Gastroesophageal sphincter (tissue), 4 donors: ENCODE measurements around the gene KCNK2. TPM values are rescaled to one million over a fixed set of nuclear protein-coding genes. Genes with fewer than 3 reads are reported as not detected.
A peak's percentile ranks its signal among the peaks of the same experiment; 100 is the strongest.

Experiments used
- ATAC-seq: fragments of 150-250 bp; one replicate; pipeline ENCODE4 v1.9.1; 2016; ENCODE audit warnings: mild to moderate bottlenecking, moderate library complexity
- H3K27ac ChIP-seq, 4 donors: fragments of 200-600 bp; sonication (generic) in 3 of 4; 1 replicate in 3 of 4; 2 replicates in 1 of 4; pipeline ENCODE4 v1.5.1; 2016 to 2019
- H3K27me3 ChIP-seq: fragments of 200-600 bp; sonication (generic); one replicate; pipeline ENCODE4 v1.5.1; 2019
- H3K36me3 ChIP-seq, 2 donors: fragments of 200-600 bp; sonication (generic); one replicate each; pipeline ENCODE4 v1.5.1; 2019; ENCODE audit warnings: control low read depth in 1 of 2
- H3K4me1 ChIP-seq, 3 donors: fragments of 200-600 bp; sonication (generic); 1 replicate in 2 of 3; 2 replicates in 1 of 3; pipeline ENCODE4 v1.5.1; 2016 to 2019; ENCODE audit warnings: control low read depth in 2 of 3
- H3K4me3 ChIP-seq, 2 donors: fragments of 200-600 bp; sonication (generic); one replicate each; pipeline ENCODE4 v1.5.1; 2019; ENCODE audit warnings: mild to moderate bottlenecking in 1 of 2, moderate library complexity in 1 of 2
- H3K9me3 ChIP-seq, 3 donors: fragments of 200-600 bp; sonication (generic); one replicate each; pipeline ENCODE4 v1.5.1; 2017 to 2019; ENCODE audit warnings: control low read depth in 2 of 3
- CTCF ChIP-seq, 4 experiments: fragments of 200-600 bp in 2 of 4; fragments of 450-650 bp in 2 of 4; sonication (generic) in 1 of 4; IDR thresholded peaks; one replicate each; pipeline ENCODE4 v1.5.1; 2017 to 2019; ENCODE audit warnings: antibody characterized with exemption in 4 of 4, mild to moderate bottlenecking in 2 of 4, moderate library complexity in 2 of 4
- EP300 ChIP-seq: sonication (generic); formaldehyde crosslinking; IDR thresholded peaks from one replicate; pipeline ENCODE4 v1.6.1; 2017; ENCODE audit warnings: antibody characterized with exemption, mild to moderate bottlenecking
- POLR2A ChIP-seq, 2 donors: fragments of 450-650 bp; IDR thresholded peaks; one replicate each; pipeline ENCODE4 v1.6.1; 2017; ENCODE audit warnings: antibody characterized with exemption in 2 of 2, mild to moderate bottlenecking in 2 of 2, moderate library complexity in 1 of 2
- POLR2AphosphoS5 ChIP-seq: sonication (generic); formaldehyde crosslinking; IDR thresholded peaks from one replicate; pipeline ENCODE4 v1.6.1; 2017; ENCODE audit warnings: antibody characterized with exemption
- WGBS, 2 donors: methylation state at CpG; one replicate each; pipeline ENCODE4 v1.1.5; 2018; ENCODE audit warnings: low coverage in 1 of 2; 5-methylcytosine and 5-hydroxymethylcytosine counted together
- total RNA-seq, 4 donors: library from RNA; depleted of rRNA; stranded (reverse); fragments of >200 nt; gene quantifications; one replicate each; pipeline ENCODE4 v1.1.0, GENCODE V29; 2016

Gene KCNK2
- total RNA-seq, 4 donors from 2014 or later, result 1.1 to 3.7 (median 1.6) TPM

DNA sequence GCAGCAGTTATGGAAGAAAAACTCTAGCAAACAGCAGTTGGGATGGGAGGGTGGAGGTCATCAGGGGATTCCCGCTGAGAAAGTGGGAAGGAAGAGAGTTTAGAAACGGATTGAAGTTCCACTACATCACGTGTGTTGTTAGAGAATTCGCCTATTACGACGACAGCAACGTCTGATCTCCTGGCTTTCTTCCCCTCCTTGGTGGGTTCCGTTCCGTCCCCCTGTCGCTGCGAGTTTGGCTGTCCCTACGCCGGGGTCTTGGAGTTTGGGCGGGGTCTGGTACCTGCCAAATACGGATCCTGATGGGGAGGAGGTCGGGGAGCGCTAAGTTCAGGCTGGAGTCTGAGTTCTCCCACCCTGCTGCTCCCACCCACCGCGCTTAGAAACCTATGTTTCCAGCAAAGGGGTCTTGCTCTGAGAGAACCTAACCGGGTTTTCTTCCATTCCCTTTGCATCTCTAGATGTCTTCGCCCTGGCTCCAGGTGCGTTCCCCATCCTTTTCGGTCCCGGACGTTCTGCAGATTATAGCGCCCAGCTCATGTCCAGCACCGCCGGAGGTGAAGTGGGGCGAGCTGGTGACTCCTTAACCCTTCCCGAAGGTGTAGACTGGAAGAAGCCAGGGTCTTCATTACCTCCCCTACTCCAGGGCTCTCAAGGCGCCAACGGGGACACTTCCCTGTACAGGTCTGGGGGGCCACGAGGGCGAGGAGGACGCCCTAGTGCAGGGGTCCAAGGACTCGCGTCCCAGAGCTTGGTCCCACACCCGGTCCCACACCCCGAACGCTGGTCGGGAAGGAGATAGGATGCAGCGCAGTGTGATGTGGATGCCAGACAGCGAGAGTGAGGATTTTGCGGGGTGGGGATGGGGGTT, 641 bp upstream of the KCNK2 start:
- Histone ChIP-seq H3K36me3 (no peaks in the 10 kb centered on the region), H3K4me3 (peak overlapping the region in 1 of 2 donors; percentile 49), H3K27ac (no peak overlapping the region), H3K27me3 (peaks cover 69% of the 10 kb centered on the region), H3K4me1 (peaks cover 0 to 18% (median 0%) of the 10 kb centered on the region in 3 donors), H3K9me3 (no peaks in the 10 kb centered on the region)
- 0 to 2% methylated on average over 11 to 17 of the region's 44 CpGs for WGBS, 2 donors
- peak; percentile 12 for ATAC-seq
- TF ChIP-seq CTCF (IDR thresholded peaks at IDR 0.05) (no peak), POLR2A (IDR thresholded peaks at IDR 0.05) (no peak), POLR2AphosphoS5 (no peak), EP300 (no peak)

- peaks cover 78% of the 10 kb centered on the region for H3K27me3 ChIP-seq
- peak overlapping the region in 1 of 2 donors; percentile 49 for H3K4me3 ChIP-seq
- peak; percentile 16 for ATAC-seq
- H3K27ac ChIP-seq, result no peak overlapping the region
- no peaks in the 10 kb centered on the region for H3K9me3 ChIP-seq
- TF ChIP-seq POLR2A (IDR thresholded peaks at IDR 0.05) (no peak), EP300 (no peak), POLR2AphosphoS5 (no peak), CTCF (IDR thresholded peaks at IDR 0.05) (no peak)
- 3 to 4% methylated on average over 6 to 7 of the region's 25 CpGs for WGBS, 2 donors
- peaks cover 0 to 18% (median 0%) of the 10 kb centered on the region in 3 donors for H3K4me1 ChIP-seq
- no peaks in the 10 kb centered on the region for H3K36me3 ChIP-seq
These were observed 935 bp downstream of the KCNK2 start for GRCh38 chr1:215083383-215083961.

GRCh38 chr1:215084621-215085020, 2.1 kb downstream of the KCNK2 start:
- Histone ChIP-seq H3K27ac (no peak overlapping the region), H3K4me3 (no peak overlapping the region), H3K27me3 (peaks cover 76% of the 10 kb centered on the region), H3K36me3 (no peaks in the 10 kb centered on the region), H3K4me1 (peaks cover 0 to 18% (median 0%) of the 10 kb centered on the region in 3 donors), H3K9me3 (no peaks in the 10 kb centered on the region)
- no peak for ATAC-seq
- TF ChIP-seq EP300 (no peak), POLR2A (IDR thresholded peaks at IDR 0.05) (no peak), CTCF (IDR thresholded peaks at IDR 0.05) (no peak), POLR2AphosphoS5 (no peak)

DNA sequence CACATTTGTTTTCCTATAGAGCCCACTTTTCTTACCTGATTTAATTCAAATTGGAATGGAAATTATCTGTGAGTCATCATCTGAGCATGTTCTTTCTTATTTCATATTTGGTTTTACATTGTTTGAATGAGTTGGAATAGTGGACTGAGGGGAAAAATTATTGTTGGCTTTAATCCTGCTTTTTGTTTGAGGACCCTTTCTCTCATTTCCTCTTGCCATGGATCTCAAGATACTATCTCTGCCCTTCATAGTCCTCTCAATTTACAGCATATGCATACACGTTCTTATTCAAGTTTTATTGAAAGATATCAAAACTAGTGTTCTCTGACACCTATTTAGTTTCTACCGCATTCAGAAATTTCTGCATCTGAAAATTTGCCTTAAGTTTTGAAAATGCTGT, 5.1 kb downstream of the KCNK2 start:
- WGBS, 2 donors, result 73 to 79% methylated on average over 2 of the region's 2 CpGs
- ATAC-seq, result no peak
- no peak overlapping the region for H3K4me3 ChIP-seq
- H3K27ac ChIP-seq, result no peak overlapping the region
- peaks cover 0 to 9% (median 0%) of the 10 kb centered on the region in 3 donors for H3K4me1 ChIP-seq
- H3K9me3 ChIP-seq, result no peaks in the 10 kb centered on the region
- TF ChIP-seq CTCF (IDR thresholded peaks at IDR 0.05) (no peak), EP300 (no peak), POLR2AphosphoS5 (no peak), POLR2A (IDR thresholded peaks at IDR 0.05) (no peak)
- H3K36me3 ChIP-seq, result no peaks in the 10 kb centered on the region
- peaks cover 61% of the 10 kb centered on the region for H3K27me3 ChIP-seq

GRCh38 chr1:215094381-215094780, 11.8 kb downstream of the KCNK2 start:
- Histone ChIP-seq H3K9me3 (no peaks in the 10 kb centered on the region), H3K36me3 (no peaks in the 10 kb centered on the region), H3K4me1 (no peaks in the 10 kb centered on the region), H3K4me3 (no peak overlapping the region), H3K27ac (no peak overlapping the region), H3K27me3 (peaks cover 11% of the 10 kb centered on the region)
- no peak for ATAC-seq
- WGBS, 2 donors, result 25 to 33% methylated on average over 1 of the region's 1 CpG
- TF ChIP-seq POLR2A (IDR thresholded peaks at IDR 0.05) (no peak), CTCF (IDR thresholded peaks at IDR 0.05) (no peak), EP300 (no peak), POLR2AphosphoS5 (no peak)
